HepG2 (cell line): Measurements from ENCODE around the gene AXIN2. TPM values are rescaled to one million over a fixed set of nuclear protein-coding genes. Genes with fewer than 3 reads are reported as not detected.

Source experiments
- ATAC-seq: fragments of 200-7000 bp; cut with Tn5 transposase; 3 replicates; pipeline ENCODE4 v1.9.1; 2020; ENCODE audit warnings: mild to moderate bottlenecking, moderate library complexity
- BruUV-seq: library from RNA; stranded (reverse); fragments of 400-500 nt; replicated peaks from 2 replicates; lab custom pipeline; 2021; lab: Mats Ljungman, UMichigan
- CTCF ChIA-PET: fragments of 300-600 bp; formaldehyde crosslinking; extraction: SDS; loops from one replicate; lab custom pipeline; 2021; ENCODE audit warnings: low total read pairs, inconsistent platforms, low intra/inter-chr PET ratio; lab: Yijun Ruan, JAX
- POLR2A ChIA-PET: fragments of 350-600 bp; sonication (Branson Sonifier 250); formaldehyde crosslinking; loops from one replicate; lab custom pipeline; 2020; ENCODE audit warnings: antibody characterized with exemption, inconsistent platforms; lab: Yijun Ruan, JAX
- DNase-seq: peaks from one replicate; pipeline ENCODE4 v3.0.0-alpha.2; 2015; ENCODE audit warnings: low spot score
- FAIRE-seq: peaks from 3 replicates; lab custom pipeline; 2011; peaks lifted over from hg19 to GRCh38; lab: Jason Lieb, UNC
- H2AFZ ChIP-seq: one replicate; pipeline ENCODE4 v1.6.1; 2011; ENCODE audit warnings: low read length, inconsistent platforms
- H3K27ac ChIP-seq: fragments of 300-600 bp; 3 replicates; pipeline ENCODE4 v1.8.0; 2011; ENCODE audit warnings: mixed run types, mild to moderate bottlenecking, mixed read lengths, low read length, inconsistent platforms; ENCODE audit not compliant: insufficient read depth; ENCODE audit errors: extremely low read length
- H3K27me3 ChIP-seq, 2 experiments: fragments of 200-600 bp in 1 of 2; 2 replicates in 1 of 2; 3 replicates in 1 of 2; pipeline versions ENCODE4 v1.6.0 to v1.8.0; 2011; ENCODE audit warnings: low read length in 2 of 2, mild to moderate bottlenecking in 2 of 2, moderate library complexity in 2 of 2, inconsistent platforms in 1 of 2; ENCODE audit not compliant: insufficient read depth in 2 of 2, control insufficient read depth in 1 of 2
- H3K36me3 ChIP-seq, 2 experiments: fragments of 200-600 bp in 1 of 2; replicated peaks in 1 of 2; 2 replicates in 1 of 2; 3 replicates in 1 of 2; pipeline versions ENCODE4 v1.5.1 to v1.8.0; 2011; ENCODE audit warnings: low read length in 2 of 2, inconsistent platforms in 1 of 2; ENCODE audit not compliant: insufficient read depth in 2 of 2, control insufficient read depth in 1 of 2
- H3K4me1 ChIP-seq: 2 replicates; pipeline ENCODE4 v1.5.1; 2012; ENCODE audit warnings: low read length, inconsistent platforms; ENCODE audit not compliant: insufficient read depth
- H3K4me2 ChIP-seq: 2 replicates; pipeline ENCODE4 v1.6.0; 2011; ENCODE audit warnings: low read depth, low read length, inconsistent platforms
- H3K4me3 ChIP-seq, 3 experiments: fragments of 200-600 bp in 1 of 3; sonication (generic), shearing (Covaris generic) in 1 of 3; replicated peaks in 1 of 3; 2 replicates each; pipeline ENCODE4 v1.5.1; 2011 to 2016; ENCODE audit warnings: low read length in 3 of 3, inconsistent platforms in 2 of 3, low read depth in 2 of 3, mild to moderate bottlenecking in 2 of 3, control low read depth in 1 of 3, mixed read lengths in 1 of 3; ENCODE audit not compliant: insufficient read depth in 1 of 3
- H3K79me2 ChIP-seq: one replicate; pipeline ENCODE4 v1.6.1; 2011; ENCODE audit warnings: low read length, inconsistent platforms; ENCODE audit not compliant: insufficient read depth
- H3K9ac ChIP-seq: 2 replicates; pipeline ENCODE4 v1.6.0; 2011; ENCODE audit warnings: mild to moderate bottlenecking, low read depth, low read length, inconsistent platforms; ENCODE audit not compliant: insufficient read depth
- H3K9me3 ChIP-seq: 2 replicates; pipeline ENCODE4 v1.5.1; 2012; ENCODE audit warnings: mild to moderate bottlenecking, low read length
- H4K20me1 ChIP-seq: 2 replicates; pipeline ENCODE4 v1.6.0; 2011; ENCODE audit warnings: inconsistent platforms, mild to moderate bottlenecking, low read length, moderate library complexity; ENCODE audit not compliant: insufficient read depth
- ATF7 ChIP-seq, 2 experiments: fragments of 450-650 bp in 1 of 2; sonication (generic) in 1 of 2; formaldehyde crosslinking in 1 of 2; IDR thresholded peaks; 2 replicates each; pipeline versions ENCODE4 v1.4.0 to v1.6.1; 2016 to 2020; ENCODE audit warnings: antibody characterized with exemption in 1 of 2, mild to moderate bottlenecking in 1 of 2, missing genetic modification reagents in 1 of 2
- GZF1 ChIP-seq: sonication (generic); formaldehyde crosslinking; IDR thresholded peaks from 2 replicates; pipeline ENCODE4 v1.5.1; 2020; ENCODE audit warnings: mild to moderate bottlenecking, missing genetic modification reagents
- NONO ChIP-seq, 2 experiments: fragments of 450-650 bp in 1 of 2; sonication (generic) in 1 of 2; formaldehyde crosslinking in 1 of 2; IDR thresholded peaks in 1 of 2; conservative IDR thresholded peaks in 1 of 2; 2 replicates each; pipeline versions ENCODE4 v1.6.1 to v1.8.0; 2017 to 2022; ENCODE audit warnings: mild to moderate bottlenecking in 1 of 2, missing genetic modification reagents in 1 of 2, moderate library complexity in 1 of 2
- TAF1 ChIP-seq: sonication (generic); formaldehyde crosslinking; IDR thresholded peaks from 2 replicates; pipeline ENCODE4 v1.4.0; 2020; ENCODE audit warnings: missing genetic modification reagents
- ZBTB7B ChIP-seq: sonication (generic); formaldehyde crosslinking; IDR thresholded peaks from 2 replicates; pipeline ENCODE4 v1.4.0; 2020; ENCODE audit warnings: missing genetic modification reagents
- ZFX ChIP-seq: sonication (generic); formaldehyde crosslinking; IDR thresholded peaks from 2 replicates; pipeline ENCODE4 v1.4.0; 2020; ENCODE audit warnings: mild to moderate bottlenecking, low read depth, missing genetic modification reagents, moderate library complexity
- ZNF232 ChIP-seq: sonication (generic); formaldehyde crosslinking; IDR thresholded peaks from 2 replicates; pipeline ENCODE4 v1.4.0; 2020; ENCODE audit warnings: missing genetic modification reagents, borderline replicate concordance
- WGBS: methylation state at CpG from one replicate; pipeline ENCODE4 v1.1.6; 2017; ENCODE audit warnings: low lambda C conversion rate; 5-methylcytosine and 5-hydroxymethylcytosine counted together
- in situ Hi-C: cut with HindIII; loops from 2 replicates; pipeline ENCODE4 v1.10.0; 2017; ENCODE audit warnings: low pct_unique_long_range_greater_than_20kb; ENCODE audit not compliant: extremely low pct_ligation_motif_present
- intact Hi-C: fragments of 100-400 bp; cut with micrococcal nuclease; formaldehyde crosslinking; loops from one replicate; pipeline ENCODE4 v1.10.0; 2022; ENCODE audit not compliant: unreplicated experiment
- polyA plus RNA-seq, 8 experiments: library from polyadenylated mRNA; depleted of rRNA in 3 of 8; stranded (reverse) in 7 of 8; unstranded in 1 of 8; fragments of >200 nt; fragmentation: Illumina TruSeq in 4 of 8; extraction: Trizol in 4 of 8; gene quantifications; 2 replicates each; pipeline versions ENCODE4 v1.2.1 to v1.2.3, GENCODE V29; 2011 to 2016; ENCODE audit warnings: low read depth in 4 of 8, missing spikeins in 1 of 8, mixed read lengths in 1 of 8; ENCODE audit not compliant: insufficient read depth in 1 of 8
- total RNA-seq, 5 experiments: library from RNA; depleted of rRNA; stranded (reverse); fragments of >200 nt; fragmentation: Illumina TruSeq; extraction: Trizol; gene quantifications; 2 replicates each; pipeline ENCODE4 v1.2.3, GENCODE V29; 2016; ENCODE audit warnings: low read depth in 1 of 5
- TF ChIP-seq, protein P1 (sequence below): sonication (generic); formaldehyde crosslinking; IDR thresholded peaks from 2 replicates; pipeline ENCODE4 v1.4.0; 2020; ENCODE audit warnings: missing genetic modification reagents
- TF ChIP-seq, protein P2 (sequence below): sonication (generic); formaldehyde crosslinking; IDR thresholded peaks from 2 replicates; pipeline ENCODE4 v1.4.0; 2020; ENCODE audit warnings: low read depth, missing genetic modification reagents
- TF ChIP-seq, protein P3 (sequence below): IDR thresholded peaks from 2 replicates; pipeline ENCODE4 v1.6.1; 2016
- TF ChIP-seq, protein P4 (sequence below): IDR thresholded peaks from 2 replicates; pipeline ENCODE4 v1.4.0; 2020; ENCODE audit warnings: mild to moderate bottlenecking, missing genetic modification reagents

Gene AXIN2
- total and polyA plus RNA-seq, 2 of the 13 experiments (the other 11 are each of a cell fraction or from before 2014, with no cell fraction given): 58.6 to 63.4 TPM

DNA sequence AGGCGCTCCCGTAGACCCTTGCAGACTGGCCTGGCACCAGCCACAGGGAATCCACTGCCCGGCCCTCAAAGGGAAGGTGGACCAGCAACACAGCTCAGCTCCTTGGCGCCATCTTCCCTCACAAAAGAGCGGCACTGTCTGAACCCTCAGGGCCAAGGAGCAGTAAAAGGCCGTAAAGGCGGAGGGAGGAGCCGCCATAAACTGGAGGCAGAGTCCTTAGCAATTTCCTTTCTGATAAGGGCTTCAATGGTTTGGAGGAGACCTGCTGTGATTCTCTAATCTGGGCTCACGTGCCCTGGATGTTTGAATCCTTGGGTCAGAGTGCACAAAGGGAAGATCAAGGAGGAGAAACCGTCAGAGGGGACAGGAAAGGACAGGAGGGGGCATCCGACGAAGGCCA is 15.5 kb upstream of the AXIN2 start (continued):
- TF ChIP-seq, protein P1, sequence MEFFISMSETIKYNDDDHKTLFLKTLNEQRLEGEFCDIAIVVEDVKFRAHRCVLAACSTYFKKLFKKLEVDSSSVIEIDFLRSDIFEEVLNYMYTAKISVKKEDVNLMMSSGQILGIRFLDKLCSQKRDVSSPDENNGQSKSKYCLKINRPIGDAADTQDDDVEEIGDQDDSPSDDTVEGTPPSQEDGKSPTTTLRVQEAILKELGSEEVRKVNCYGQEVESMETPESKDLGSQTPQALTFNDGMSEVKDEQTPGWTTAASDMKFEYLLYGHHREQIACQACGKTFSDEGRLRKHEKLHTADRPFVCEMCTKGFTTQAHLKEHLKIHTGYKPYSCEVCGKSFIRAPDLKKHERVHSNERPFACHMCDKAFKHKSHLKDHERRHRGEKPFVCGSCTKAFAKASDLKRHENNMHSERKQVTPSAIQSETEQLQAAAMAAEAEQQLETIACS (CRISPR knock-in tag): no peak
- TF ChIP-seq ZNF232 (CRISPR knock-in tag) (no peak), NONO (IDR thresholded peaks at IDR 0.05) (no peak), NONO (CRISPR knock-in tag; conservative IDR thresholded peaks at IDR 0.05) (no peak), GZF1 (CRISPR knock-in tag) (no peak)

- Histone ChIP-seq H3K27me3 (no peaks in the 10 kb centered on the region), H3K9me3 (no peaks in the 10 kb centered on the region), H4K20me1 (no peaks in the 10 kb centered on the region), H3K4me1 (peaks cover 21% of the 10 kb centered on the region), H3K36me3 (no peaks in the 10 kb centered on the region), H3K79me2 (no peaks in the 10 kb centered on the region), H3K4me3 (peak overlapping the region in 2 of 3 experiments; percentile 1 to 54; a peak in 1 of 6 replicates)
- BruUV-seq: no TSS peak
- in situ Hi-C loops (no loop called here), intact Hi-C loops (no loop called here)
- CTCF ChIA-PET: no interaction called here
- 70% methylated on average over 5 of the region's 5 CpGs for WGBS
- peak; percentile 19; the same call in 2 of the 3 replicates for ATAC-seq
- POLR2A ChIA-PET: interaction anchor here (1.6 kb wide), 1 partner anchor 11 kb away, joined by 5 read pairs; no protein-coding TSS in a partner anchor
- TF ChIP-seq, protein P2, sequence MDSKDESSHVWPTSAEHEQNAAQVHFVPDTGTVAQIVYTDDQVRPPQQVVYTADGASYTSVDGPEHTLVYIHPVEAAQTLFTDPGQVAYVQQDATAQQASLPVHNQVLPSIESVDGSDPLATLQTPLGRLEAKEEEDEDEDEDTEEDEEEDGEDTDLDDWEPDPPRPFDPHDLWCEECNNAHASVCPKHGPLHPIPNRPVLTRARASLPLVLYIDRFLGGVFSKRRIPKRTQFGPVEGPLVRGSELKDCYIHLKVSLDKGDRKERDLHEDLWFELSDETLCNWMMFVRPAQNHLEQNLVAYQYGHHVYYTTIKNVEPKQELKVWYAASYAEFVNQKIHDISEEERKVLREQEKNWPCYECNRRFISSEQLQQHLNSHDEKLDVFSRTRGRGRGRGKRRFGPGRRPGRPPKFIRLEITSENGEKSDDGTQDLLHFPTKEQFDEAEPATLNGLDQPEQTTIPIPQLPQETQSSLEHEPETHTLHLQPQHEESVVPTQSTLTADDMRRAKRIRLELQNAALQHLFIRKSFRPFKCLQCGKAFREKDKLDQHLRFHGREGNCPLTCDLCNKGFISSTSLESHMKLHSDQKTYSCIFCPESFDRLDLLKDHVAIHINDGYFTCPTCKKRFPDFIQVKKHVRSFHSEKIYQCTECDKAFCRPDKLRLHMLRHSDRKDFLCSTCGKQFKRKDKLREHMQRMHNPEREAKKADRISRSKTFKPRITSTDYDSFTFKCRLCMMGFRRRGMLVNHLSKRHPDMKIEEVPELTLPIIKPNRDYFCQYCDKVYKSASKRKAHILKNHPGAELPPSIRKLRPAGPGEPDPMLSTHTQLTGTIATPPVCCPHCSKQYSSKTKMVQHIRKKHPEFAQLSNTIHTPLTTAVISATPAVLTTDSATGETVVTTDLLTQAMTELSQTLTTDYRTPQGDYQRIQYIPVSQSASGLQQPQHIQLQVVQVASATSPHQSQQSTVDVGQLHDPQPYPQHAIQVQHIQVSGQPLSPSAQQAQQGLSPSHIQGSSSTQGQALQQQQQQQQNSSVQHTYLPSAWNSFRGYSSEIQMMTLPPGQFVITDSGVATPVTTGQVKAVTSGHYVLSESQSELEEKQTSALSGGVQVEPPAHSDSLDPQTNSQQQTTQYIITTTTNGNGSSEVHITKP (CRISPR knock-in tag): 0 out of 2 replicates have a peak, but pooled peaks have one; percentile 14
- TF ChIP-seq ZBTB7B: 0 out of 2 replicates have a peak, but pooled peaks have one; percentile 10
- peak; percentile 6; the same call in 1 of the 2 replicates for TF ChIP-seq ZFX (CRISPR knock-in tag)
- TF ChIP-seq ATF7 (IDR thresholded peaks at IDR 0.05): no peak
- TF ChIP-seq ATF7 (CRISPR knock-in tag; IDR thresholded peaks at IDR 0.05): no peak
- 0 out of 2 replicates have a peak, but pooled peaks have one; percentile 9 for TF ChIP-seq TAF1 (CRISPR knock-in tag)
- TF ChIP-seq, protein P3, sequence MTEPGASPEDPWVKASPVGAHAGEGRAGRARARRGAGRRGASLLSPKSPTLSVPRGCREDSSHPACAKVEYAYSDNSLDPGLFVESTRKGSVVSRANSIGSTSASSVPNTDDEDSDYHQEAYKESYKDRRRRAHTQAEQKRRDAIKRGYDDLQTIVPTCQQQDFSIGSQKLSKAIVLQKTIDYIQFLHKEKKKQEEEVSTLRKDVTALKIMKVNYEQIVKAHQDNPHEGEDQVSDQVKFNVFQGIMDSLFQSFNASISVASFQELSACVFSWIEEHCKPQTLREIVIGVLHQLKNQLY (CRISPR knock-in tag): 0 out of 2 replicates have a peak, but pooled peaks have one; percentile 5
- TF ChIP-seq, protein P4, sequence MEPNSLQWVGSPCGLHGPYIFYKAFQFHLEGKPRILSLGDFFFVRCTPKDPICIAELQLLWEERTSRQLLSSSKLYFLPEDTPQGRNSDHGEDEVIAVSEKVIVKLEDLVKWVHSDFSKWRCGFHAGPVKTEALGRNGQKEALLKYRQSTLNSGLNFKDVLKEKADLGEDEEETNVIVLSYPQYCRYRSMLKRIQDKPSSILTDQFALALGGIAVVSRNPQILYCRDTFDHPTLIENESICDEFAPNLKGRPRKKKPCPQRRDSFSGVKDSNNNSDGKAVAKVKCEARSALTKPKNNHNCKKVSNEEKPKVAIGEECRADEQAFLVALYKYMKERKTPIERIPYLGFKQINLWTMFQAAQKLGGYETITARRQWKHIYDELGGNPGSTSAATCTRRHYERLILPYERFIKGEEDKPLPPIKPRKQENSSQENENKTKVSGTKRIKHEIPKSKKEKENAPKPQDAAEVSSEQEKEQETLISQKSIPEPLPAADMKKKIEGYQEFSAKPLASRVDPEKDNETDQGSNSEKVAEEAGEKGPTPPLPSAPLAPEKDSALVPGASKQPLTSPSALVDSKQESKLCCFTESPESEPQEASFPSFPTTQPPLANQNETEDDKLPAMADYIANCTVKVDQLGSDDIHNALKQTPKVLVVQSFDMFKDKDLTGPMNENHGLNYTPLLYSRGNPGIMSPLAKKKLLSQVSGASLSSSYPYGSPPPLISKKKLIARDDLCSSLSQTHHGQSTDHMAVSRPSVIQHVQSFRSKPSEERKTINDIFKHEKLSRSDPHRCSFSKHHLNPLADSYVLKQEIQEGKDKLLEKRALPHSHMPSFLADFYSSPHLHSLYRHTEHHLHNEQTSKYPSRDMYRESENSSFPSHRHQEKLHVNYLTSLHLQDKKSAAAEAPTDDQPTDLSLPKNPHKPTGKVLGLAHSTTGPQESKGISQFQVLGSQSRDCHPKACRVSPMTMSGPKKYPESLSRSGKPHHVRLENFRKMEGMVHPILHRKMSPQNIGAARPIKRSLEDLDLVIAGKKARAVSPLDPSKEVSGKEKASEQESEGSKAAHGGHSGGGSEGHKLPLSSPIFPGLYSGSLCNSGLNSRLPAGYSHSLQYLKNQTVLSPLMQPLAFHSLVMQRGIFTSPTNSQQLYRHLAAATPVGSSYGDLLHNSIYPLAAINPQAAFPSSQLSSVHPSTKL (CRISPR knock-in tag): no peak
- TF ChIP-seq, all 625 proteins: peak for 5
- Histone ChIP-seq H2AFZ (no peak overlapping the region), H3K9ac (peak overlapping the region; percentile 19; the same call in 1 of the 2 replicates), H3K27ac (no peak overlapping the region), H3K4me2 (peak overlapping the region; percentile 66)
- no peak for FAIRE-seq
- no peak for DNase-seq
Measured at GRCh38 chr17:65573282-65573602, 11.8 kb upstream of the AXIN2 start.
